Measurements from ENCODE around the gene GRAMD4.
"Not testable (repeated sequence)": the region's sequence is repeated elsewhere in the genome, so short reads cannot be mapped to it uniquely, and the experiment has no call there.

DNA sequence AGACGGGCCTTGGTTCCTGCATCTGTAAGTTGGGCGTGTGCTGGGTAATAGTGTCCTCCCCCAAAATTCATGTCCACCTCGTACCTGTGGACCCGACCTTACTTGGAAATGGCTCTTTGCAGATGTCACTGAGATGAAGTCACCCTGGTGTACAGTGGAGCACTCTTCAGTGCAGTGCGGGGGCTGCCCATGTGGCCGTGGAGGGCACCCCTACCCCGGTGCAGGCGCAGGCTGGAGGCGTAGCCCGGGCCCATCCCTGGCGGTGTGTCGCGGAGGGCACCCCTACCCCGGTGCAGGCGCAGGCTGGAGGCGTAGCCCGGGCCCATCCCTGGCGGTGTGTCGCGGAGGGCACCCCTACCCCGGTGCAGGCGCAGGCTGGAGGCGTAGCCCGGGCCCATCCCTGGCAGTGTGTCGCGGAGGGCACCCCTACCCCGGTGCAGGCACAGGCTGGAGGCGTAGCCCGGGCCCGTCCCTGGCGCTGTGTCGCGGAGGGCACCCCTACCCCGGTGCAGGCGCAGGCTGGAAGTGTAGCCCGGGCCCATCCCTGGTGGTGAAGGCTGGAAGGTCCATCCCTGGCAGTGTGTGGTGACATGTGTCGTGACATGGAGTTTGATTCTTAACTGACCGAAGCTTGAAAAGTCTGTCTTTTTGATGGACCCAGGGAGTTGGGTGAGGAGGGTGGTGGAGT, 1.2 kb downstream of the GRAMD4 start:
- TF ChIP-seq CTCF (conservative IDR thresholded peaks at IDR 0.05; ENCODE audit: low read depth, low read length); EZH2 (IDR thresholded peaks at IDR 0.05; ENCODE audit: borderline replicate concordance, low read depth, low read length, poor library complexity, severe bottlenecking): not testable (repeated sequence)
